Measurements from ENCODE around the gene WRAP73. TPM values are rescaled to one million over a fixed set of nuclear protein-coding genes. Genes with fewer than 3 reads are reported as not detected.

WRAP73 gene
- total and polyA plus RNA-seq, 4 donors = 5.8 to 27.8 (median 14.0) TPM

GRCh38 chr1:3608154-3608553, 41.7 kb downstream of the WRAP73 start:
- no peak for DNase-seq
- no peak for ATAC-seq (ENCODE audit: low FRiP score)
- intact Hi-C loops (cut with DNase I) = no loop called here
- H3K27ac ChIP-seq (ENCODE audit: low read depth in 1 of 2, low read length in 2 of 2) = no peak overlapping the region
- H3K4me1 ChIP-seq (ENCODE audit: control insufficient read depth in 1 of 2, insufficient read depth in 2 of 2, low read length in 2 of 2) = no peaks in the 10 kb centered on the region
- H3K9me3 ChIP-seq (ENCODE audit: control insufficient read depth, low read length) = no peaks in the 10 kb centered on the region
- H3K4me3 ChIP-seq (ENCODE audit: low read length in 2 of 2) = no peak overlapping the region
- WGBS, 2 donors = 88% methylated on average over 7 of the region's 7 CpGs
- peaks cover 0 to 1% of the 10 kb centered on the region in 2 donors for H3K27me3 ChIP-seq (ENCODE audit: control insufficient read depth in 1 of 2, insufficient read depth in 2 of 2, low read length in 1 of 2)
- no peaks in the 10 kb centered on the region for H3K36me3 ChIP-seq (ENCODE audit: control insufficient read depth in 1 of 2, insufficient read depth in 2 of 2, low read length in 1 of 2)

DNA sequence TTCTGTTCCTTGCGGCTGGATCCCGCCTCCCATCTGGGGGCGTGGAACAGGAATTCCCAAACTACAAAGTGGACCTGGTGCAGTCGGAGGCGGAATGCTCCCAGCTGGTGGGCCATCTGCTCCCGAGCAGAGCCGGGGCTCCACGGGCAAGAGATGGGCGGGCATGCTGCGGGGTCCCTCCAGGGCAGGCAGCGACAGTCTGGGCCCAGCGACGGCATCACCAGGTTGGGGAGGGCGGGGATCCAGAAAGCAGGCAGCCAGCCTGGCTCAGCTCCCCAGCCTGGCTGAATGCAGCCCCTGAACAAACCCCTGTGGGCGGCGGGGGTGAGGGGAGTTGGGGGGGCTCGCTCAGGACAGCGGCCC, 42.2 kb downstream of the WRAP73 start:
- no peak for ATAC-seq (ENCODE audit: low FRiP score)
- intact Hi-C loops (cut with DNase I) = no loop called here
- Histone ChIP-seq H3K4me3 (ENCODE audit: low read length in 2 of 2) (no peak overlapping the region), H3K4me1 (ENCODE audit: control insufficient read depth in 1 of 2, insufficient read depth in 2 of 2, low read length in 2 of 2) (no peaks in the 10 kb centered on the region), H3K27me3 (ENCODE audit: control insufficient read depth in 1 of 2, insufficient read depth in 2 of 2, low read length in 1 of 2) (peaks cover 0 to 1% of the 10 kb centered on the region in 2 donors), H3K36me3 (ENCODE audit: control insufficient read depth in 1 of 2, insufficient read depth in 2 of 2, low read length in 1 of 2) (no peaks in the 10 kb centered on the region), H3K27ac (ENCODE audit: low read depth in 1 of 2, low read length in 2 of 2) (no peak overlapping the region), H3K9me3 (ENCODE audit: control insufficient read depth, low read length) (no peaks in the 10 kb centered on the region)
- DNase-seq = no peak
- 80% methylated on average over 18 of the region's 18 CpGs for WGBS, 2 donors

GRCh38 chr1:3606779-3607702, 42.9 kb downstream of the WRAP73 start:
- H3K36me3 ChIP-seq (ENCODE audit: control insufficient read depth in 1 of 2, insufficient read depth in 2 of 2, low read length in 1 of 2) = no peaks in the 10 kb centered on the region
- intact Hi-C loops (cut with DNase I) = no loop called here
- peaks cover 0 to 1% of the 10 kb centered on the region in 2 donors for H3K27me3 ChIP-seq (ENCODE audit: control insufficient read depth in 1 of 2, insufficient read depth in 2 of 2, low read length in 1 of 2)
- DNase-seq (no peak), ATAC-seq (ENCODE audit: low FRiP score) (no peak)
- 87 to 89% methylated on average over 19 to 23 of the region's 23 CpGs for WGBS, 2 donors
- no peaks in the 10 kb centered on the region for H3K4me1 ChIP-seq (ENCODE audit: control insufficient read depth in 1 of 2, insufficient read depth in 2 of 2, low read length in 2 of 2)
- H3K4me3 ChIP-seq (ENCODE audit: low read length in 2 of 2) = no peak overlapping the region
- H3K27ac ChIP-seq (ENCODE audit: low read depth in 1 of 2, low read length in 2 of 2) = no peak overlapping the region
- H3K9me3 ChIP-seq (ENCODE audit: control insufficient read depth, low read length) = no peaks in the 10 kb centered on the region

DNA sequence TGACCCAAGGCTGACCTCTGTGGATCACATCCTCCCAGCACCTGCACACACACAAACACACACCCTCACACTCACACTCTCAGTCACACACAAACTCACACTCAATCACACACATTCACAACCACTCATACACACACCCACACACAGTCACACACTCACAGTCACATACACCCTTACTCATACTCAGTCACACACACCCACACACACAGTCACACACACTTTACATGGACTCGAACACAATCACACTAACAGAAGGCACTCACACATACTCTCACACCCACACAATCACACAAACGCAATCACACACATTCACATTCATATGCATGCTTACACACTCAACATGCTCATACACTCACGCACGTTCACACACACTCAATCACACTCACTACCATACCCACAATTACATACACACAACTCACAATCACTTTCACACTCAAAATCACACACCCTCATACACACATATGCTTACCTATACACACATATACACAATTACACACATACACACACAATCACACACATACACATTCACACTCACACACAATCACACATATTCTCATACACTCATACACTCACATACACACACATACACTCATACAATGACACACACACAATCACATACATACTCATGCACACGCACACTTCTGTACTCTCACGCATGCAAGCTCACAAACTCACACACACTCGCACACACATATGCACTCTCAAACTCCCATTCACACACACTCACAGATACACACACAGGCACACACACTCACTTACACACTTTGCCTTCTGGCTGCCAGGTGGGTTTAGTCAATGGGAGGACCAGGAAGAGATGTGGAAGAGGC, 44.7 kb downstream of the WRAP73 start:
- Histone ChIP-seq H3K27me3 (ENCODE audit: control insufficient read depth in 1 of 2, insufficient read depth in 2 of 2, low read length in 1 of 2) (peaks cover 0 to 1% of the 10 kb centered on the region in 2 donors), H3K9me3 (ENCODE audit: control insufficient read depth, low read length) (no peaks in the 10 kb centered on the region), H3K4me3 (ENCODE audit: low read length in 2 of 2) (no peak overlapping the region), H3K36me3 (ENCODE audit: control insufficient read depth in 1 of 2, insufficient read depth in 2 of 2, low read length in 1 of 2) (no peaks in the 10 kb centered on the region), H3K4me1 (ENCODE audit: control insufficient read depth in 1 of 2, insufficient read depth in 2 of 2, low read length in 2 of 2) (no peaks in the 10 kb centered on the region), H3K27ac (ENCODE audit: low read depth in 1 of 2, low read length in 2 of 2) (no peak overlapping the region)
- intact Hi-C loops (cut with DNase I) = no loop called here
- ATAC-seq (ENCODE audit: low FRiP score) (no peak), DNase-seq (no peak)
- WGBS, 2 donors = 81 to 95% methylated on average over 7 of the region's 7 CpGs

DNA sequence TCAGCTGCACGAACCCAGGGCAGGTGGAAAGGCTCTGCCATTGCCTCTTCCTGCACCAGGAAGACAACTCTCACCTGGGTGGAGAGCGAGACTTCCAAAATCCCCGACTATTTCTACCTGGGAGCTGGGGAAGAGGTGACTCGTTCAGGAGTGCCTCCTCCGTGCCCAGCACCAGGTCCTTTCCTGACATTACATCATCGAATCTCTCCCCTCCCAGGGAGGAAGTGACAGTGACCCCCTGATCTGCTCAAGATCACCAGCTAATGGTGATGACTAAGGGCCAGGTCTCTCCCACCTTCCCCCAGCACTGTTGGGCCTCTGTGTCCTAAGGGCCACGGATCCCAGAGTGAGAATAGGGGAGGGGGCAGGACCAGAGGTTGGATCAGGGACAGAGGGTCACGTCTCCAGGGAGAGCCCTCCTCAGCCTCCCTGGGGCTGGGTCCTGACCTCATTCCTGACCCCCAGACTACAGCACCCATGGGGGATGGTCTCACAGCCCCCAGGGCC, 45.4 kb downstream of the WRAP73 start:
- Histone ChIP-seq H3K36me3 (ENCODE audit: control insufficient read depth in 1 of 2, insufficient read depth in 2 of 2, low read length in 1 of 2) (no peaks in the 10 kb centered on the region), H3K27me3 (ENCODE audit: control insufficient read depth in 1 of 2, insufficient read depth in 2 of 2, low read length in 1 of 2) (no peaks in the 10 kb centered on the region), H3K4me1 (ENCODE audit: control insufficient read depth in 1 of 2, insufficient read depth in 2 of 2, low read length in 2 of 2) (no peaks in the 10 kb centered on the region), H3K27ac (ENCODE audit: low read depth in 1 of 2, low read length in 2 of 2) (no peak overlapping the region), H3K4me3 (ENCODE audit: low read length in 2 of 2) (no peak overlapping the region), H3K9me3 (ENCODE audit: control insufficient read depth, low read length) (no peaks in the 10 kb centered on the region)
- intact Hi-C loops (cut with DNase I) = no loop called here
- ATAC-seq (ENCODE audit: low FRiP score) = no peak
- WGBS, 2 donors = 96 to 97% methylated on average over 8 of the region's 8 CpGs
- DNase-seq = no peak

DNA sequence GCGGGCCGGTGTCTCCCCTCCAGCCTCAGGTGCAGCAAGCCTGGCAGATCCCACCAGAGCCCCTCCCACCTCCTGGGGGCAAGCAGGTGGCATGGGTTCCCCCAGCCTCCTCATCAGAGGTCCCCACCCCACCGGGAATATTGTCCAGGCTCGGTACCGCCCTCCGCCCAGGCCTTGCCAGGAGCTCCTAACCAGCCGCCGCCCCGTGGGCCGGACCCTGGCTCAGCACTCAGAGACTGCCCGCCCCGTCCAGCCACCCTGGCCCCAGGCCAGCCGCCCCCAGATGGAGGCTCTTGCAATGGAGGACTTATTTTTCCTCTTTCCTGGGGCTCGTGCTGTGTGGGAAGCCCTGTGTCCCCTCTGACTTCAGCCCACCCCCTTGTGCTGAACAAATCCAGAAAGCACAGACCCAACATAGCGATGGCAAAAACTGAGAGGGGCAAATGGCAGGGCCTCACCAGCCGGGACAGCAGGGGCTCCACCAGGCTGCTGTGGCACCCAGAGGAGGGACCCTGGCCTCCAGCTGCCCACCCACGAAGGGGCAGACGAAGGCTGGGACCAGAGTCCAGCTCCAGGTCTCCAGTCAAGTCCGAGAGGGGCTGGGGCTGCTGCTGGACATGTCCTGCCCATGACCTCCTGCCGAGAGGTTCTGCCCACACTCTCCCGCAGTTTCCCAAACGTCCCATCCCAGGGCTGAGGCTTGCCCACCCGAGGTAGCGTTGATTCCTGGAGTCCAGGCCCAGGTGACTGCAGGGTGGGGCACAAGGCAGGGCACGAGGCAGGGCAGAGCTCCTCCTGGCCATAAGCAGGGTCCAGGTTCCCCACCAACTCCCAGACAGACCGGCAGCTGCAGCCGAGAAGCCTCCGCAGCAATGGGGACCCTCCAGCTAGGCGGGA, 46.1 kb downstream of the WRAP73 start:
- intact Hi-C loops (cut with DNase I) = no loop called here
- Histone ChIP-seq H3K36me3 (ENCODE audit: control insufficient read depth in 1 of 2, insufficient read depth in 2 of 2, low read length in 1 of 2) (no peaks in the 10 kb centered on the region), H3K9me3 (ENCODE audit: control insufficient read depth, low read length) (no peaks in the 10 kb centered on the region), H3K27ac (ENCODE audit: low read depth in 1 of 2, low read length in 2 of 2) (no peak overlapping the region), H3K4me1 (ENCODE audit: control insufficient read depth in 1 of 2, insufficient read depth in 2 of 2, low read length in 2 of 2) (no peaks in the 10 kb centered on the region), H3K4me3 (ENCODE audit: low read length in 2 of 2) (no peak overlapping the region), H3K27me3 (ENCODE audit: control insufficient read depth in 1 of 2, insufficient read depth in 2 of 2, low read length in 1 of 2) (no peaks in the 10 kb centered on the region)
- WGBS, 2 donors = 68 to 75% methylated on average over 26 to 29 of the region's 29 CpGs
- DNase-seq (no peak), ATAC-seq (ENCODE audit: low FRiP score) (no peak)

- intact Hi-C loops (cut with DNase I) = no loop called here
- H3K9me3 ChIP-seq (ENCODE audit: control insufficient read depth, low read length) = no peaks in the 10 kb centered on the region
- no peaks in the 10 kb centered on the region for H3K27me3 ChIP-seq (ENCODE audit: control insufficient read depth in 1 of 2, insufficient read depth in 2 of 2, low read length in 1 of 2)
- ATAC-seq (ENCODE audit: low FRiP score) (no peak), DNase-seq (no peak)
- no peaks in the 10 kb centered on the region for H3K4me1 ChIP-seq (ENCODE audit: control insufficient read depth in 1 of 2, insufficient read depth in 2 of 2, low read length in 2 of 2)
- WGBS, 2 donors = 92 to 95% methylated on average over 8 to 11 of the region's 11 CpGs
- H3K4me3 ChIP-seq (ENCODE audit: low read length in 2 of 2) = no peak overlapping the region
- H3K27ac ChIP-seq (ENCODE audit: low read depth in 1 of 2, low read length in 2 of 2) = no peak overlapping the region
- no peaks in the 10 kb centered on the region for H3K36me3 ChIP-seq (ENCODE audit: control insufficient read depth in 1 of 2, insufficient read depth in 2 of 2, low read length in 1 of 2)
These were observed 46.7 kb downstream of the WRAP73 start for GRCh38 chr1:3603156-3603555.

DNA sequence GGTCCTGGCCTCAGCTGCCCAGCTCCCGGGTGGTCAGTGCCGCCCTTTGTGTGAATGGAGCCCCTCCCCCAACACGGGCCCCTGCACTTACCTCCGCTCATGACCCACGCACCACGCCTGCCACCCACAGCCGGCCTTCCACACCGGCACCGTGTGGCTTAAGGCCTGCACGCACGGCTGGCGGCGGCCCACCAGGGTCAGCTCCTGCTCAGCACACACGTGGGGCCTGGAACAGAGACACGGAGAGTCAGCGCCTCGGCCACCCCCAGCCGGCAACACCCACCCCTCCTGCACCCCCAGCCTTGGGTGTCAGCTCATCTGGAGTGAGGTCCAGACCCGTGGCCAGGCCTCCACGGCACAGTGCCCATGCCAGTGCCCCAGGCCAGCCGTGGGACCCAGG, 47.5 kb downstream of the WRAP73 start:
- 89 to 96% methylated on average over 21 of the region's 21 CpGs for WGBS, 2 donors
- no peaks in the 10 kb centered on the region for H3K36me3 ChIP-seq (ENCODE audit: control insufficient read depth in 1 of 2, insufficient read depth in 2 of 2, low read length in 1 of 2)
- intact Hi-C loops (cut with DNase I) = no loop called here

More for the DNA sequence above, 47.5 kb downstream of the WRAP73 start:
- Histone ChIP-seq H3K27ac (ENCODE audit: low read depth in 1 of 2, low read length in 2 of 2) (no peak overlapping the region), H3K9me3 (ENCODE audit: control insufficient read depth, low read length) (no peaks in the 10 kb centered on the region), H3K4me1 (ENCODE audit: control insufficient read depth in 1 of 2, insufficient read depth in 2 of 2, low read length in 2 of 2) (no peaks in the 10 kb centered on the region), H3K4me3 (ENCODE audit: low read length in 2 of 2) (no peak overlapping the region), H3K27me3 (ENCODE audit: control insufficient read depth in 1 of 2, insufficient read depth in 2 of 2, low read length in 1 of 2) (no peaks in the 10 kb centered on the region)
- DNase-seq (no peak), ATAC-seq (ENCODE audit: low FRiP score) (no peak)
